ENCODE results near the gene TXK.
"Not testable (repeated sequence)": the region's sequence is repeated elsewhere in the genome, so short reads cannot be mapped to it uniquely, and the experiment has no call there.

TXK gene

GRCh38 chr4:48134081-48134480 lies at the start of gene TXK:
Gene TXK (minus strand): TSS chr4:48134250. CDS start chr4:48134170, 80 bp downstream.
- DNase-seq, result no peak

- DNase-seq, result peak in 1 of 3 donors; percentile 35
Measured at GRCh38 chr4:48180234-48180633, 46.2 kb upstream of the TXK start.

- DNase-seq, result no peak
Measured at GRCh38 chr4:48178931-48179330, 44.9 kb upstream of the TXK start.

GRCh38 chr4:48175806-48176205 lies 41.8 kb upstream of the TXK start:
- no peak for DNase-seq

- no peak for DNase-seq
Measured at GRCh38 chr4:48175328-48175727, 41.3 kb upstream of the TXK start.

- peak; percentile 59 to 72 (median 71) for DNase-seq
Measured at GRCh38 chr4:48173056-48173991, 39.3 kb upstream of the TXK start.

GRCh38 chr4:48172651-48173050 lies 38.6 kb upstream of the TXK start:
- peak in 1 of 3 donors; percentile 18 for DNase-seq

- no peak for DNase-seq
Measured at GRCh38 chr4:48169636-48170035, 35.6 kb upstream of the TXK start.

- DNase-seq, result no peak
Measured at GRCh38 chr4:48167538-48168263, 33.7 kb upstream of the TXK start.

GRCh38 chr4:48164561-48164960 lies 30.5 kb upstream of the TXK start:
- DNase-seq, result not testable (repeated sequence)

- no peak for DNase-seq
Measured at GRCh38 chr4:48163746-48164145, 29.7 kb upstream of the TXK start.

- DNase-seq, result peak; percentile 43 to 57 (median 47)
Measured at GRCh38 chr4:48162162-48162561, 28.1 kb upstream of the TXK start.

GRCh38 chr4:48157271-48157670 lies 23.2 kb upstream of the TXK start:
- no peak for DNase-seq

GRCh38 chr4:48156423-48156822 lies 22.4 kb upstream of the TXK start:
- no peak for DNase-seq

- DNase-seq, result no peak
Measured at GRCh38 chr4:48153791-48154550, 19.9 kb upstream of the TXK start.

GRCh38 chr4:48152259-48152658 lies 18.2 kb upstream of the TXK start:
- no peak for DNase-seq

GRCh38 chr4:48149827-48150370 lies 15.8 kb upstream of the TXK start:
- no peak for DNase-seq

- no peak for DNase-seq
Measured at GRCh38 chr4:48147621-48148020, 13.6 kb upstream of the TXK start.

- DNase-seq, result peak; percentile 25 to 68 (median 58)
Measured at GRCh38 chr4:48141048-48141447, 7.0 kb upstream of the TXK start.

GRCh38 chr4:48139691-48140090 lies 5.6 kb upstream of the TXK start:
- no peak for DNase-seq

- no peak for DNase-seq
Measured at GRCh38 chr4:48138936-48139335, 4.9 kb upstream of the TXK start.

- DNase-seq, result no peak
Measured at GRCh38 chr4:48138511-48138910, 4.5 kb upstream of the TXK start.

- no peak for DNase-seq
Measured at GRCh38 chr4:48137846-48138245, 3.8 kb upstream of the TXK start.
